Urinary bladder (tissue), 4 donors: Measurements from ENCODE around the gene PTPRN2. TPM values are rescaled to one million over a fixed set of nuclear protein-coding genes. Genes with fewer than 3 reads are reported as not detected.
"Not testable (repeated sequence)": the region's sequence is repeated elsewhere in the genome, so short reads cannot be mapped to it uniquely, and the experiment has no call there.

Experiments used
- DNase-seq: peaks from one replicate; pipeline ENCODE4 v3.0.0-alpha.2; 2015; ENCODE audit errors: extremely low spot score
- H3K27ac ChIP-seq: one replicate; pipeline ENCODE4 v1.5.1; 2013; ENCODE audit warnings: low read depth, mild to moderate bottlenecking, moderate library complexity
- H3K36me3 ChIP-seq: one replicate; pipeline ENCODE4 v1.6.1; 2013; ENCODE audit warnings: mild to moderate bottlenecking, moderate library complexity; ENCODE audit not compliant: insufficient read depth
- H3K4me1 ChIP-seq: one replicate; pipeline ENCODE4 v1.6.1; 2013; ENCODE audit warnings: mild to moderate bottlenecking, moderate library complexity; ENCODE audit not compliant: insufficient read depth
- H3K4me3 ChIP-seq: one replicate; pipeline ENCODE4 v1.5.1; 2013; ENCODE audit warnings: low read depth, low read length
- WGBS: extraction: QIAGEN DNeasy Blood & Tissue Kit; methylation state at CpG from one replicate; pipeline ENCODE4 v1.1.7; 2013; 5-methylcytosine and 5-hydroxymethylcytosine counted together
- polyA plus RNA-seq: library from polyadenylated mRNA; stranded (reverse); fragments of 200-250 nt; gene quantifications from one replicate; pipeline ENCODE4 v1.2.3, GENCODE V29; 2013
- total RNA-seq: library from RNA; depleted of rRNA; stranded (reverse); fragments of >200 nt; gene quantifications from one replicate; pipeline ENCODE4 v1.2.3, GENCODE V29; 2014
- donor health status: healthy with polysubstance abuse.
- donor health status: healthy.

PTPRN2 gene
- total and polyA plus RNA-seq, 2 donors, result 2.8 to 4.4 TPM

DNA sequence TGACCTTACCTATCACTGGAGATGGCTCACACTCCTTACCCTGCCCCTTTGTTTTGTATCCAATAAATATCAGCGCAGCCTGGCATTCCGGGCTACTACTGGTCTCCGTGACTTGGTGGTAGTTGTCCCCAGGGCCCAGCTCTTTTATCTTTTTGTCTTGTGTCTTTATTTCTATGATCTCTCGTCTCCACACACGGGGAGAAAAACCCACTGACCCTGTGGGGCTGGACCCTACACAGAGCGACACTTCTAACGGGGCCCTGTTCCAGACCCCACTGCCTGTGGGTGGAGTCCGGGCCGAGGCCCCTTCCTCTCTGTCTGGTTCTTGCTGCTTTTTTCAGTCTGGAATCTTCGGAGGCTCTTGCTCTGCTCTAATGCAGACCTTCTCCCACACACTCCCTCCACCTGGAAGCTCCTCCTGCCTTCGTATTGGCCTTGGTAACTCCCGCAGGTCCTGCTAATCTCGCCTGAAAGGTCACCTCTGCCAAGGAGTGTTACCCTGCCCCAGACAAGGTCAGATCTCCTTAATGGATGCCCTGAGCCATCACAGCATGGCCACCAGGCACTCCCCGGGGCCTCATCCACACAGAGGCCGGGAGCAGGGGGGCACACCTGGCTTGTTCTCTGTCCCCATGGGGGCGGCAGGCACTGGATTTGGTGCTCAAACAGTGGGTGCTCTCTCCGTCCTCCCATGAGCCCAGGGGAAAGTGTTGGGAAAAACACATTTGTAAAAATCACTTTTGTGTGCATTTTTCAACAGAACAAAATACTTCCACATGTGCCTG is 531.7 kb downstream of the PTPRN2 start:
- H3K4me1 ChIP-seq, result no peaks in the 10 kb centered on the region
- no peaks in the 10 kb centered on the region for H3K36me3 ChIP-seq
- H3K27ac ChIP-seq, result no peak overlapping the region
- no peak for DNase-seq
- H3K4me3 ChIP-seq, result no peak overlapping the region
- WGBS, result 85% methylated on average over 17 of the region's 17 CpGs

DNA sequence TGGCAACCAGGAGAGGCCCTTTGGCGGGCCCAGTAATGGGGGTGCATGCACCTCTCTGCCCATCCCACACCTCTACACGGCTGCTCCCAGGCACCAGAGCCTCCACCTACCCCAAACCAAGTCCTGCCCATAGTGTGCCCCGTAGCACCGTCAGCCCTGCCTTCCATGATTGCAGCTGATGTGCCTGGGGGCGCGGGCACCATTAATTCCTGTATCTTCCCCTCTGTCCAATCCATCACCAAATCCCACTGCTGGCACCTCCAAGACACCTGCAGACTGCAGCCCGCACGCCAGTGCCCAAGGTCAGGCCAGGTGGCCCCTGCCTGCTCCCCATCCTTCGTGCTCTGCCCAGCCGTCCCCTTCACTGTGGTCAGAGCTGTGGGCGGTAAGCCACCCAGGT is 533.0 kb downstream of the PTPRN2 start:
- no peaks in the 10 kb centered on the region for H3K36me3 ChIP-seq
- WGBS, result 91% methylated on average over 11 of the region's 11 CpGs
- no peak overlapping the region for H3K4me3 ChIP-seq
- no peaks in the 10 kb centered on the region for H3K4me1 ChIP-seq
- no peak overlapping the region for H3K27ac ChIP-seq
- DNase-seq, result no peak

DNA sequence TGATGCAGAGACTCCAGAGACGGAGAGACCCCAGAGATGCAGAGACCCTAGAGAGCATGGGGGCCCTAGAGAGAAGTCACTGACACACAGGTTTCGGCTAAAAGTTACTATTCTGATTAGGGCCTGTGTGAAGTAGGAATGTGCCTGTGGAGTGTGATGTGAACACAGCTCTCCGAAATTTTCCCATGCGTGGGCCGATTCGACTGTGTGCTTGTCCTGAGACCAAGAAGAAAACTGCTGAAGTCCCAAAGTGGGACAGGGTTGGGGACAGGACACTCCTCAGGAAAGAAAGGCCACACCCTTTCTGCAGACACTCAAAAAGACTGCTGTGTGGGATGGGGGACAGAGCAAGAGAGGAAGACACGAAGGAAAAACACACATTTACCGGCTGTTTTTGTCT is 533.5 kb downstream of the PTPRN2 start:
- no peak for DNase-seq
- WGBS, result 92% methylated on average over 8 of the region's 8 CpGs
- Histone ChIP-seq H3K4me1 (no peaks in the 10 kb centered on the region), H3K4me3 (no peak overlapping the region), H3K27ac (no peak overlapping the region), H3K36me3 (no peaks in the 10 kb centered on the region)

DNA sequence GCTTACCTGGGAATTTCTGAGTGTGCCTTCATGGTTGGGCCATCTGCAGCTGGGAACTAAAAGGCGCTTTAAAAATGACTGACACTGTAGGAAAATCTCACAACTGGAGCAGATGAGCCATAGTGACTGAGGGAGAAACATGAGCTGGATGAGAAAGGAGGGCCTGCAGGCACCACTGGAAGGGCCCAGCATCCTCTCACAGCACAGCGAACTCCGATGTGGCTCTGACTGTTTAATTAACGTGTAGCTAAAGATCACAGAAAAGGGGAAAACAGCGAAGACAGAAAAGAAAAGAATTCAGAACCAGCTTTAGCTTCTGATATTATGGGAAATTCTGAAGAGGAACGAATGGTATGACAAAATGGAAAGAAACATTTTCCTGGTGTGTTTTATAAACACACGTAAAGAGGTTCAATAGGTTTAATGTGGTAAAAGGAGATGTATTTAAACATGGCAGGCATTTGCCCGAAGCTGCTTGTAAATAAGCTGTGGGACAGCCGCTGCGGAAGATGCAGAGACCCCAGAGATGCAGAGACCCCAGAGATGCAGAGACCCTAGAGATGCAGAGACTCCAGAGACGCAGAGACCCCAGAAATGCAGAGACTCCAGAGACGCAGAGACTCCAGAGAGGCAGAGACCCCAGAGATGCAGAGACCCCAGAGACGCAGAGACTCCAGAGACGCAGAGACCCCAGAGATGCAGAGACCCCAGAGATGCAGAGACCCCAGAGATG is 534.3 kb downstream of the PTPRN2 start:
- 74% methylated on average over 14 of the region's 14 CpGs for WGBS
- H3K4me3 ChIP-seq, result no peak overlapping the region
- H3K36me3 ChIP-seq, result no peaks in the 10 kb centered on the region
- no peak for DNase-seq
- H3K4me1 ChIP-seq, result no peaks in the 10 kb centered on the region
- H3K27ac ChIP-seq, result no peak overlapping the region

DNA sequence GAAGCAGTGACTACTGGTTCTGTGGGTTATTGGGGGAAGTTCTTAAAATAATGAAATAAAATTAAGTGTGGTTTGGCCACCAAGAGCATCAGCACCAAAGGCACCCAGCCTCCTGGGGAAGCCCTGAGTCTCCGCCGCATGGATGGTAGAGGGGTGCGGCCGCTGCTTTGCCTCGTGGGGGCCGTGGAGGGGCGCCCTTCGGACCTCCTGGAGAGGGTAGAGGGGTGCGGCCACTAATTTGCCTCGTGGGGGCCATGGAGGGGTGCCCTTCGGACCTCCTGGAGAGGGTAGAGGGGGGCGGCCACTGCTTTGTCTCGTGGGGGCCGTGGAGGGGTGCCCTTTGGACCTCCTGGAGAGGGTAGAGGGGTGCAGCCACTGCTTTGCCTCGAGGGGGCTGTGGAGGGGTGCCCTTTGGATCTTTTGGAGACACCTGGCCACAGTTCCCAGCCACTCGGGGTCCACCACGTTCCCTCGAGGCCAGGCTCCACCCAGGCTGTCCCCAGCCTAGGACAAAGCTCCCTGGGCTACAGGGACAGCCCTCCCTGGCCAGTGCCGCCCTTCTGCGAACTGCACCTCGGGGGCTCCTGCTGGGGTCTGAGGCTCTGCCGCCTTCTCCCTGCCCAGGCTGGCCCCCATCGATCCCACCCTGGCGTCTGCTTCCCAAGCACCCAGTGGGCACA is 535.1 kb downstream of the PTPRN2 start:
- no peak for DNase-seq
- WGBS, result 81% methylated on average over 24 of the region's 24 CpGs

DNA sequence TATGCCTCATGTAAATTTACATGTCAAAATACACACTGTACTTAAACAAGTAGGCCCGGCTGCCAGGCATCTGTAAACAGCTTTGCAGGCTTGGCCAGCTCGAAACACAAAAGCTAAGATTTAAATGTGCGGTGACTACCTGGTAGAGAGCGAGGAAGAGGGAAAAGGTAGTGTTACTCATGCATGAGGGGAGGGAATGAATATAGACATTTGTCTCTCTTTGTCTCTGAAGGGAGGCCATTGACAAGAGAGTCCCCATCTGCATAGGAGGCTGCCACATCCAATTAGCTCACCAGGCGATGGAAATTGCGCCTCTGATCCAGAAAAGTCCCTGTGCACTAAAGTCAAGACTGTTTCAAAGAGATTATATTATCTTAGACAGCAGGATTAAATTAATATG is 535.8 kb downstream of the PTPRN2 start:
- Histone ChIP-seq H3K27ac (no peak overlapping the region), H3K4me1 (no peaks in the 10 kb centered on the region), H3K36me3 (no peaks in the 10 kb centered on the region), H3K4me3 (no peak overlapping the region)
- no peak for DNase-seq
- WGBS, result 73% methylated on average over 6 of the region's 6 CpGs

More for the DNA sequence above, 535.1 kb downstream of the PTPRN2 start:
- Histone ChIP-seq H3K36me3 (no peaks in the 10 kb centered on the region), H3K4me1 (no peaks in the 10 kb centered on the region), H3K4me3 (no peak overlapping the region), H3K27ac (no peak overlapping the region)

DNA sequence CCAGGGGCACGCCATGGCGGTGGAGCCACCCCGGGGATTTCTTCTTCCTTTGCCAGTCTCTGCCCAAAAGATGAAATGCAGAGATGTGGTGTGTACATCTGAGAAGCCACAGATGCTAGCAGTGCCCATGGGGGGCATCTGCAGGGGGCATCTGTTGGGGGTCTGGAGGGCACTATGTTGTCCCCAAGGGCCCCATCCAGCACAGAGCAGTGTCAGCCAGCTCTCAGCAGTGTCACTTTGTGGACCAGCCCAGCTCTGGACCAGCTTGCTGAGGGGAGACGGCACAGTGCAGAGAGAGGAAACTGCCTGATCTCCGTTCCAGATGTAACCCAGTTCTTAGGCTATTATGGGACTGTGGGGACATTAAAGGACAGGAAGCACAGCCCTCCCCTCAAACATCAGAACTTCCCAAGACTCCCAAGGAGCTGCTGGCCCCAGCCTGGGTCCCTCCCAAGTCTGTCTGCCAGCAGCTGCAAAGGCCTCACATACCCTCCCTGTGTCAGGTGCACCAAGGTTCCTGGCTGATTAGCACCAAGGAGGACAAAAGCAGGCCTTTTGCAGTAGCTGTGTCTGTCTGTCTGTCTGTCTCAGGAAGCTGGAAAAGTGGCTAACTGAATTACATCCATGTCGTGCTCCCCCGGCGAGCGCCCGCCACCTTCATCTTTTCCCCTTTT is 536.5 kb downstream of the PTPRN2 start:
- Histone ChIP-seq H3K4me3 (no peak overlapping the region), H3K36me3 (no peaks in the 10 kb centered on the region), H3K4me1 (no peaks in the 10 kb centered on the region), H3K27ac (no peak overlapping the region)
- 79% methylated on average over 10 of the region's 10 CpGs for WGBS
- DNase-seq, result no peak

DNA sequence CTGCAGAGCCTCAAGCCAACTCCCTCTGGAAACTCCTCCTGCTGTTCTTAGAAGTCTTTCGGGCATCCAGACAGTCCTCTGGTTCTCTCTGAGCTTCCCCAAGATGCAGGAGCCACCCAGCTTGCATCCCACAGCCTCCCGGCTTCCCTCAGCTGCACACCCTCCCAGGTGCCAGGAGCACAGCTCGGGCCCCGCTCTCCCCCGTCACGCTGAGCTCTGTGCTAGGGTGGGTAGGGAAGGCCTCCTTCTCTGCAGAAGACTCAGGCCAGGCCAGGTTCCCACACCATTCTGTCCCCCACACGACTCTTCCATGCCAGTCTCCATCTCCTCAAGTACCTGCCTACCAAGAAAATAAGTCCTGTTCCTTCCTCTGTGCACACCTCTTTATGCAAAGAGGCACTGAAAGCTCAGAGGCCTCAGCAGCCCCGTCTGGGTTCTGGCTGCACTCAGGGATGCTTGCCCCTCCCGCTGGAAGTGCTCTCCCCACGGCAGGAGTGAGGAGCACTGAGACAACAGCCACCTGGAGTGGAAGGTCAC is 537.1 kb downstream of the PTPRN2 start:
- Histone ChIP-seq H3K36me3 (no peaks in the 10 kb centered on the region), H3K4me1 (no peaks in the 10 kb centered on the region), H3K4me3 (no peak overlapping the region), H3K27ac (no peak overlapping the region)
- WGBS, result 68% methylated on average over 10 of the region's 10 CpGs
- no peak for DNase-seq

DNA sequence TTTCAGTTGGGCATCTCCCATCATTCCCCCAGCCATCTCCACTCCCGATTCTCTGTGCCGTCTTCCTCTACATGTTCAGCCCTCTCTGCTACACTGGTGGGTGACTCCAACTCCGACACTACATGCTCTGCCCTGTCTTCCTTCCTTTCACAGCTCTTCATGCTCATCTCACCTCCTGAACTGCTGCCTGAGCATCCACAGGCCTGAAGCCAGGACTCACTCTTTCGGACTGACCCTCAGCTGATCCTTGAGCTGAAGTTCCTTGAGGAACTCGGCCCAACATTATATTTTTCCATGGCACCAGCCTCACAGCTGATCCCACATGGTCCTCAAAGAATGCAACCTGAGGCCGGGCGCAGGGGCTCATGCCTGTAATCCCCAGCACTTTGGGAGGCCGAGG is 538.4 kb downstream of the PTPRN2 start:
- Histone ChIP-seq H3K4me1 (no peaks in the 10 kb centered on the region), H3K4me3 (no peak overlapping the region), H3K36me3 (no peaks in the 10 kb centered on the region), H3K27ac (no peak overlapping the region)
- 87% methylated on average over 8 of the region's 8 CpGs for WGBS
- no peak for DNase-seq

DNA sequence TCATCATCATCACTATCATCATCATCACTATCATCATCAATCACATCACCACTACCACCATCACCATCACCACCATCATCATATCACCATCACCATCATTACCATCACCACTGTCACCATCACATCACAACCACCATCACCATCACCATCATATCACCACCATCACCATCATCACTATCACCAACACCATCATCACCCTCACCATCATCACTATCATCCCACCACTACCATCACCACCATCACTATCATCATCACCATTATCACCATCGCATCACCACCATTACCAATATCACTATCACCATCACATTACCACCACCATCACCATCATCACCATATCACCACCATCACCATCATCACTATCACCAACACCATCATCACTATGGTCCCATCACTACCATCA is 539.1 kb downstream of the PTPRN2 start:
- no peak overlapping the region for H3K4me3 ChIP-seq
- no peaks in the 10 kb centered on the region for H3K36me3 ChIP-seq
- 76% methylated on average over 1 of the region's 1 CpG for WGBS
- no peak overlapping the region for H3K27ac ChIP-seq
- no peak for DNase-seq
- H3K4me1 ChIP-seq, result no peaks in the 10 kb centered on the region

DNA sequence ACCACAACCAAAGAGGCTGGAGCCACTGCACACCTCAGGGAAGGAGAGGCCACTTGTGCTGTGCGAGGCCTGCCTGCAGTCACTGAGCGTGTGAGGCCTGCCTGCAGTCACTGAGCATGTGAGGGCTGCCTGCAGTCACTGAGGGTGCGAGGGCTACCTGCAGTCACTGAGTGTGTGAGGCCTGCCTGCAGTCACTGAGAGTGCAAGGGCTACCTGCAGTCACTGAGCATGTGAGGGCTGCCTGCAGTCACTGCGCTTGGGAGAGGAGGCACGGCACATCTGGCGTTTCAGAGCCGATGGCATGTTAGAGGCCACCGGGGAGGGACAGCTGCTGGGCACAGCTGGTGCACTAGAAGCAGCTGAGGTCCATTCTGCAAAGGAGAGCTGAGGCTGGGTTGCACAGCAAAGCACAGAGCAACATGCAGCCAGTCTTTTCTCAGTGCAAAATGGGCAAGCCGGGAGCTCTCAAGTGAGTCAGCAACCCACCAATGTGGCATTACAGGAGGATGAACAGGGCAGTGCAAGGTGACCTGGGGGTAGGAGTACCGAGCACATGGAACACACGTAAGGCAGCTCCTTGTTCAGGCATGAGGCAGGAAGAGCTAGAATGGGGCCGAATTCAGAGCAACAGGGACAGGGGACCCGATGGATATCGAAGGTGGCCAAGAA is 540.1 kb downstream of the PTPRN2 start:
- WGBS, result 83% methylated on average over 14 of the region's 14 CpGs
- Histone ChIP-seq H3K4me3 (no peak overlapping the region), H3K4me1 (no peaks in the 10 kb centered on the region), H3K36me3 (no peaks in the 10 kb centered on the region), H3K27ac (no peak overlapping the region)
- no peak for DNase-seq

DNA sequence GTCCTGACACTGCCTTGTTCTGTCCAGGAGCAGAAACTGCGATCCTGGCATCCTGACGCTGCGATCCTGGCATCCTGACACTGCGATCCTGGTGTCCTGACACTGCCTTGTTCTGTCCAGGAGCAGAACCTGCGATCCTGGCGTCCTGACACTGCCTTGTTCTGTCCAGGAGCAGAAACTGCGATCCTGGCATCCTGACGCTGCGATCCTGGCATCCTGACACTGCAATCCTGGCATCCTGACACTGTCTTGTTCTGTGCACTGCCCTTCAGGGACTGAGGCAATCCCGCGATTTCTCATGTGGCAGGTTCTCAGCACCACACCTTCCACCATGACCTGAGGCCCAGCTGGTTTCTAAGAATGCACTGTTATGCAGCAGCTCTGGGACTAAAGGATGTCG is 541.4 kb downstream of the PTPRN2 start:
- not testable (repeated sequence) for H3K4me3 ChIP-seq, DNase-seq, H3K4me1 ChIP-seq, H3K27ac ChIP-seq, H3K36me3 ChIP-seq
- 83% methylated on average over 12 of the region's 12 CpGs for WGBS

DNA sequence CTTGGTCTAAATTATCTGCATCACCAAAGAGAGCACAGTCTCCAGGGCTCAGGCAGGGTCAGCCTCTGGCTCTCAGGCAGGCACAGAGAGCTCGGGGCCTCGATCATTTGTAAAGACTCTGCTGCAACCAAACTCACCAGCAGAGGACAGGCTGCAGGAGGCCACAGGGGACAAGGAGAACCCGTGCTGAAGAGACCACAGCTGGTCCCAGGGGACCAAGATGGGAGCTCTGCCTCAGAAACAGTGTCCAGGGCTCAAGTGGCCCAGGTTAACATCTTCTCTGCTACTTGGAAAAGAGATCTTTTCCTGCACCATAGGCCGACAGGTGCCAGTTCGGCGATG is 543.2 kb downstream of the PTPRN2 start:
- no peak overlapping the region for H3K27ac ChIP-seq
- no peak overlapping the region for H3K4me3 ChIP-seq
- no peak for DNase-seq
- no peaks in the 10 kb centered on the region for H3K36me3 ChIP-seq
- no peaks in the 10 kb centered on the region for H3K4me1 ChIP-seq
- WGBS, result 65% methylated on average over 6 of the region's 6 CpGs
